GM12865 (cell line): ENCODE results near the gene LTA.

Experiments used
- DNase-seq: peaks from one replicate; pipeline ENCODE4 v3.0.0; 2010; ENCODE audit warnings: low read depth
- H3K4me3 ChIP-seq: 2 replicates; pipeline ENCODE4 v1.5.1; 2011; ENCODE audit warnings: mild to moderate bottlenecking, low read depth, low read length, control low read depth
- TF ChIP-seq, protein P1 (sequence below): IDR thresholded peaks from 2 replicates; pipeline ENCODE4 v1.5.1; 2011; ENCODE audit warnings: low read length, control low read depth, low read depth, inconsistent platforms; ENCODE audit not compliant: insufficient read depth; ENCODE audit errors: missing control alignments

The LTA gene

DNA sequence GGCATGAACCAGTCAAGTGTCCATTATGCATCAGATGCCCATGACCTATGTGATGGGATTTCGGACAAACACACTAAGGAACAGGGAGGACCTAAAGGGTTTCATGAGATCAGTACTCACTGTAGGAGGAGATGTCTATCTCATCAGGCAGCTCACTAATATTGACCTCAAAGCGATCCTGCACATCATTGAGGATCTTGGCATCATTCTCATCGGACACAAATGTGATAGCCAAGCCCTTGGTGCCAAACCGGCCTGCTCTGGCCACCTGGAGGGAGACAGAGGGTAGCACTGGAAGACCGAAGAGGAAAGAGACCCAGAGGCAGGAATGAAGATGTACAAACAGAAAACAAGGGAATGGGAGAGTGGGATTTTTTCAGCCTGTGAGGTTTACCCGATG, 41.4 kb upstream of the LTA start:
- DNase-seq: no peak
- no peak overlapping the region for H3K4me3 ChIP-seq
- TF ChIP-seq, protein P1, sequence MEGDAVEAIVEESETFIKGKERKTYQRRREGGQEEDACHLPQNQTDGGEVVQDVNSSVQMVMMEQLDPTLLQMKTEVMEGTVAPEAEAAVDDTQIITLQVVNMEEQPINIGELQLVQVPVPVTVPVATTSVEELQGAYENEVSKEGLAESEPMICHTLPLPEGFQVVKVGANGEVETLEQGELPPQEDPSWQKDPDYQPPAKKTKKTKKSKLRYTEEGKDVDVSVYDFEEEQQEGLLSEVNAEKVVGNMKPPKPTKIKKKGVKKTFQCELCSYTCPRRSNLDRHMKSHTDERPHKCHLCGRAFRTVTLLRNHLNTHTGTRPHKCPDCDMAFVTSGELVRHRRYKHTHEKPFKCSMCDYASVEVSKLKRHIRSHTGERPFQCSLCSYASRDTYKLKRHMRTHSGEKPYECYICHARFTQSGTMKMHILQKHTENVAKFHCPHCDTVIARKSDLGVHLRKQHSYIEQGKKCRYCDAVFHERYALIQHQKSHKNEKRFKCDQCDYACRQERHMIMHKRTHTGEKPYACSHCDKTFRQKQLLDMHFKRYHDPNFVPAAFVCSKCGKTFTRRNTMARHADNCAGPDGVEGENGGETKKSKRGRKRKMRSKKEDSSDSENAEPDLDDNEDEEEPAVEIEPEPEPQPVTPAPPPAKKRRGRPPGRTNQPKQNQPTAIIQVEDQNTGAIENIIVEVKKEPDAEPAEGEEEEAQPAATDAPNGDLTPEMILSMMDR: no peak

DNA sequence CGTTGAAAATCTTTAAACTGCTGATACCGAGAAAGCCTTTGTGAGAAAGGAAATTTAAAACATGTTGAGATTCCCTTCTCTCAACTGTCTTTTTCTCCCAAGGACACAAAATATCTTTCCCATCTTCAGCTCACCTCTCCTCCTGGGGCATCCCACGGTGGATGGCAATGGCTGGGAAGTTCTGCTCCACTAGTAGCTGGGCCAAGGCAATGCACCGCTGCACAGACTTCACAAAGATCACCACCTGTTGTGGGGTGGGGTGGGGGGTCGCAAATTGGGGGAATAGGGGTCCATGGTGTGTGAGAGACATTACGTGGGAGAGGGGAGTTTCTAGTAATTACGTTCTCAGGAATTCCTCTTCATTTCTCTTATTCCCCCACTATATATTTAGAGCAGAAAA, 40.9 kb upstream of the LTA start:
- H3K4me3 ChIP-seq: no peak overlapping the region
- TF ChIP-seq, protein P1: no peak
- no peak for DNase-seq

DNA sequence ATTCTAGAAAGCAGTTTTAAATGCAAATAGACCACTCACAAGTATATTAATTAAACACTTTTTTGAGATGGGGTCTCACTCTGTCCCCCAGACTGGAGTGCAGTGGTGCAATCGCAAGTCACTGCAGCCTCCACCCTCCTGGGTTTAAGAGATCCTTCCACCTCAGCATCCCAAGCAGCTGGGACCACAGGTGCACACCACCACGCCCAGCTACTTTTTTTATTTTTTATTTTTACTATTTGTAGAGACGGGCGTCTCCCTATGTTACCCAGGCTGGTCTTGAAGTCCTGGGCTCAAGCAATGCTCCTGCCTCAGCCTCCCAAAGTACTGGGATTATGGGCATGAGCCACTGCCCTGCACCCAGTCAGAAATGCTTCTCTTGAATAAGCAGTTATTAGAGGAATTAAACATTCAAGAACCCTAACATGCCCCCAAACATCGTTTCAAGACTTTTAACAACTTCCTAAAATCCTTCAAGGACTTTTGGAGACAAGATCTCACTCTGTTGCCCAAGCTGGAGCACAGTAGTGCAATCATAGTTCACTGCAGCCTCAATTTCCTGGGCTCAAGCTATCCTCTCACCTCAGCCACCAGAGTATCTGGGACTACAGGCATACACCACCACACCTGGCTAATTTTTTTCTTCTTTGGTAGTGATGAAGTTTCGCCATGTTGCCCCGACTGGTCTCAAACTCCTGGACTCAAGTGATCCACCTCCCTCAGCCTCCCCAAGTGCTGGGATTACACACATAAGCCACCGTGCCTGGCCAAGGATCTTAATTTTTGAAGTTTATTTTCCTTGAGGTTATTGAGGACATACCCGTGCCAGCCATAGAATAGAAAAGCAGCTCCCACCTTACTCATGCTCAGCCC, 40.1 kb upstream of the LTA start:
- no peak overlapping the region for H3K4me3 ChIP-seq
- DNase-seq: no peak
- TF ChIP-seq, protein P1: no peak

DNA sequence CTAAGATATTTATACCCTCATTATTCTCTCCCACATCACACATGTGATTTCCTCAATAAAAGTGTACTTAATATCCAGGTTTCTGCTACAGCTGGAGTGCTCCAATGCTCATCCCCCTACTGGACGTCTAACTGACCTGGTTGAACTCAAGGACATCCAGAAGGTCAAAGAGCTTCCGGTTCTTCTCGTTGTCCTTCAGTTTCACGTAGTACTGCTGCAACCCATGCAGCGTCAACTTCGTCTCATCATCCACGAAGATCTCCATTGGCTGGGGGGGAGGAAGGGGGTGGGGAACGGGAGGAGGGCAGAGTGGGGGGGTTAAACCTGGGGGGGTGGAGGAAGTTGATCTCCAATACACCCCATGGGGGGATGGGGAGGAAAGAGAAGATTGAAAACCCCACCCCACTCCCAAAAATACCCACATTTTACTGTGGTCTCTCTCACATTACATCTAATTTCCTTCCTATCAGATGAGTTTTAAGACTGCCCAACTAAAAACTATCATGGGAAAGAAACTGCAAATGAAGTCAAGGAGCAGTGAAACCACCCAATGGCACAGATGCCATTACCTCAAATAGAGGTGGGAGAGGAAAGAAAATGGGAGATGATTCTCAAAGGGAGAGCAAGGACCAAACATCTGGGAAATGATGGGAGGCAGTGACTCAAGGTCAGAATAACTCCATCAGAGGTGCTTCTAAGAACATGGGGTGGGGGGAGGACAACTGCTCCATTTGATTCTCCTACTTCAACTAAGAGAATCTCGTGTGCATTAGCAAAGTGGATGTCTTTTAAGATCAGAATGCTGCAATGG, 39.2 kb upstream of the LTA start:
- no peak overlapping the region for H3K4me3 ChIP-seq
- TF ChIP-seq, protein P1: no peak
- no peak for DNase-seq

DNA sequence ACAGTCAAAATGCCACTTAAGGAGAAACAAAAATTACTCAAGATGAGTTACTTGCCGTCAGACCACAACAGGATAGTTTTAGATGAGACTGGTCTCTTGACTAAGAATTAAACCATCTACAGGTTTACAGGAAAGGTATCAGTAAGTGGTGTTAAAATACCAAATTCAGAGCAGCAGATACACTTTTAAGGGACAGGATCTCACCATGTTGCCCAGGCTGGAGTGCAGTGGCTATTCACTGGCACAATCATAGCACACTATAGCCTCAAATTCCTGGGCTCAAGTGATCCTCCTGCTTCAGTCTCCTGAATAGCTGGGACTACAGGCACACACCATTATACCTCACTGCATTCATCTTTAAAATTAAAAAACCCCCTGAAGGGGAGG, 38.6 kb upstream of the LTA start:
- TF ChIP-seq, protein P1: no peak
- H3K4me3 ChIP-seq: no peak overlapping the region
- no peak for DNase-seq

DNA sequence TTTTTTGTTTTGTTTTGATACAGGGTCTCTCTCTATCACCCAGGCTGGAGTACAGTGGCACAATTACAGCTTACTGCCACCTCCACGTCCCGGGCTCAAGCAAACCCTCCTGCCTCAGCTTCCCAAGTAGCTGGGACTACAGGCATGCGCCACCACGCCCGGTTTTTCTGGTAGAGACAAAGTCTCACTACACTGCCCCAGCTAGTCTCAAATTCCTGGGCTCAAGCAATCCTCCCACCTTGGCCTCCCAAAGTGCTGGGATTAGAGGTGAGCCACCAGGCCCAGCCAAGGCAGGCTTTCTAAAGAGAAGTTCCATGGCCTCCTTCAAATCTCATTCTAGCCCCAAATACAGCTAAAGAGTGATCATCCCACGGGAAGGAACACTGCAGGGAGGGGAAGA, 38.1 kb upstream of the LTA start:
- no peak overlapping the region for H3K4me3 ChIP-seq
- TF ChIP-seq, protein P1: no peak
- no peak for DNase-seq
